22Rv1 (cell line): ENCODE measurements around the gene MXD1.

Experiments
- H3K27ac ChIP-seq: fragments of 450-650 bp; 2 replicates; pipeline ENCODE4 v1.5.1; 2017
- CTCF ChIP-seq: fragments of 450-650 bp; IDR thresholded peaks from 2 replicates; pipeline ENCODE4 v1.5.1; 2017; ENCODE audit warnings: mild to moderate bottlenecking
- ZFX ChIP-seq: fragments of 450-650 bp; IDR thresholded peaks from 2 replicates; pipeline ENCODE4 v1.6.1; 2017; ENCODE audit warnings: antibody characterized with exemption, borderline replicate concordance

Gene MXD1

GRCh38 chr2:69989441-69990105, 74.7 kb downstream of the MXD1 start:
- H3K27ac ChIP-seq = no peak overlapping the region
- no peak for TF ChIP-seq CTCF
- TF ChIP-seq ZFX = no peak
